GM23338 (cell line): Measurements from ENCODE around the gene POLR2F. TPM values are rescaled to one million over a fixed set of nuclear protein-coding genes. Genes with fewer than 3 reads are reported as not detected.

Source experiments
- ATAC-seq: fragments of 200-7000 bp; cut with Tn5 transposase; 3 replicates; pipeline ENCODE4 v1.9.1; 2020
- DNase-seq: peaks from one replicate; pipeline ENCODE4 v3.0.0-alpha.2; 2015; ENCODE audit warnings: low spot score
- H2AFZ ChIP-seq: fragments of 200-600 bp; sonication (generic); 2 replicates; pipeline ENCODE4 v1.8.0; 2016; ENCODE audit warnings: antibody characterized with exemption, mild to moderate bottlenecking, moderate library complexity
- H3F3A ChIP-seq: fragments of 200-600 bp; sonication (generic); replicated peaks from 2 replicates; pipeline ENCODE4 v1.8.0; 2017; ENCODE audit warnings: antibody characterized with exemption, mixed run types, low read depth
- H3K27ac ChIP-seq: fragments of 200-600 bp; sonication (generic); 2 replicates; pipeline ENCODE4 v1.6.1; 2016; ENCODE audit warnings: low read depth
- H3K27me3 ChIP-seq: fragments of 200-600 bp; sonication (generic); 2 replicates; pipeline ENCODE4 v1.8.0; 2016; ENCODE audit warnings: mild to moderate bottlenecking, mixed run types, moderate library complexity; ENCODE audit not compliant: insufficient read depth
- H3K36me3 ChIP-seq: fragments of 200-600 bp; sonication (generic); 2 replicates; pipeline ENCODE4 v1.8.0; 2016; ENCODE audit warnings: mild to moderate bottlenecking; ENCODE audit not compliant: insufficient read depth
- H3K4me1 ChIP-seq: fragments of 200-600 bp; sonication (generic); 2 replicates; pipeline ENCODE4 v1.8.0; 2016; ENCODE audit warnings: mild to moderate bottlenecking, moderate library complexity; ENCODE audit not compliant: insufficient read depth
- H3K4me2 ChIP-seq: fragments of 200-600 bp; sonication (generic); 2 replicates; pipeline ENCODE4 v1.7.1; 2017; ENCODE audit warnings: mixed run types
- H3K4me3 ChIP-seq: fragments of 200-600 bp; sonication (generic); 2 replicates; pipeline ENCODE4 v1.6.1; 2016; ENCODE audit warnings: mixed run types
- H3K79me2 ChIP-seq: fragments of 200-600 bp; sonication (generic); replicated peaks from 2 replicates; pipeline ENCODE4 v1.8.0; 2017; ENCODE audit warnings: mild to moderate bottlenecking; ENCODE audit not compliant: insufficient read depth
- H3K9me2 ChIP-seq: fragments of 200-600 bp; sonication (generic); 2 replicates; pipeline ENCODE4 v1.8.0; 2017; ENCODE audit not compliant: insufficient read depth
- H4K20me1 ChIP-seq: fragments of 200-600 bp; sonication (generic); replicated peaks from 2 replicates; pipeline ENCODE4 v1.8.0; 2017; ENCODE audit warnings: mild to moderate bottlenecking; ENCODE audit not compliant: insufficient read depth
- H3K27ac Mint-ChIP-seq: 2 replicates; pipeline ENCODE4 v1.8.0; 2020; ENCODE audit warnings: inconsistent platforms, mild to moderate bottlenecking, moderate library complexity, mixed read lengths
- H3K27me3 Mint-ChIP-seq: 3 replicates; pipeline ENCODE4 v1.8.0; 2022; ENCODE audit warnings: low read depth, mild to moderate bottlenecking, moderate library complexity, mixed read lengths, inconsistent platforms; ENCODE audit not compliant: insufficient read depth, poor library complexity
- H3K36me3 Mint-ChIP-seq: 3 replicates; pipeline ENCODE4 v1.8.0; 2021; ENCODE audit warnings: low read depth, mild to moderate bottlenecking, inconsistent platforms, moderate library complexity, mixed read lengths
- H3K4me1 Mint-ChIP-seq: 3 replicates; pipeline ENCODE4 v1.8.0; 2020; ENCODE audit warnings: mild to moderate bottlenecking, inconsistent platforms, mixed read lengths
- H3K4me3 Mint-ChIP-seq: 3 replicates; pipeline ENCODE4 v1.8.0; 2021; ENCODE audit warnings: moderate library complexity, mild to moderate bottlenecking, inconsistent platforms, mixed read lengths
- H3K9me3 Mint-ChIP-seq: 3 replicates; pipeline ENCODE4 v1.8.0; 2020; ENCODE audit warnings: moderate library complexity, mild to moderate bottlenecking, inconsistent platforms, mixed read lengths
- CREB1 ChIP-seq: fragments of 250-450 bp; sonication (Bioruptor Pico); IDR thresholded peaks from 2 replicates; pipeline ENCODE4 v1.5.0; 2020; ENCODE audit warnings: low read depth, mild to moderate bottlenecking, moderate library complexity
- CTCF ChIP-seq, 2 experiments: fragments of 200-600 bp in 1 of 2; sonication (generic) in 1 of 2; conservative IDR thresholded peaks; 2 replicates each; pipeline versions ENCODE4 v1.5.1 to v1.6.1; 2016 to 2017; ENCODE audit warnings: antibody characterized with exemption in 2 of 2, low read depth in 2 of 2, mild to moderate bottlenecking in 2 of 2, moderate library complexity in 1 of 2
- EZH2phosphoT487 ChIP-seq: fragments of 200-600 bp; sonication (generic); IDR thresholded peaks from one replicate; pipeline ENCODE4 v1.8.1; 2018; ENCODE audit warnings: antibody characterized with exemption; ENCODE audit not compliant: unreplicated experiment
- NANOG ChIP-seq: IDR thresholded peaks from 2 replicates; pipeline ENCODE4 v1.6.1; 2016; ENCODE audit warnings: antibody characterized with exemption, borderline replicate concordance
- REST ChIP-seq: IDR thresholded peaks from one replicate; pipeline ENCODE4 v1.6.1; 2018; ENCODE audit warnings: antibody characterized with exemption; ENCODE audit not compliant: unreplicated experiment
- ZNF462 ChIP-seq: fragments of 250-450 bp; sonication (Bioruptor Pico); IDR thresholded peaks from 2 replicates; pipeline ENCODE4 v1.5.0; 2020; ENCODE audit warnings: mild to moderate bottlenecking, moderate library complexity
- polyA plus RNA-seq: library from polyadenylated mRNA; unstranded; fragments of >200 nt; fragmentation: Nextera tagmentation; extraction: Ambion mirVana; gene quantifications from 2 replicates; pipeline ENCODE4 v1.2.1, GENCODE V29; 2016
- total RNA-seq: library from RNA; depleted of rRNA; stranded (reverse); fragments of >200 nt; shearing (Covaris generic); gene quantifications from 2 replicates; pipeline ENCODE4 v1.2.3, GENCODE V29; 2014

Gene POLR2F
- total and polyA plus RNA-seq, 2 experiments from 2014 or later = 144 to 429 TPM

- Histone ChIP-seq H3K4me3 (no peak overlapping the region), H3F3A (no peaks in the 10 kb centered on the region), H3K36me3 (no peaks in the 10 kb centered on the region), H3K79me2 (no peaks in the 10 kb centered on the region), H3K9me2 (0 out of 2 replicates have a peak, but pooled peaks cover 4% of the 10 kb centered on the region), H4K20me1 (no peaks in the 10 kb centered on the region), H3K27me3 (no peaks in the 10 kb centered on the region), H3K4me1 (no peaks in the 10 kb centered on the region), H2AFZ (peak overlapping the region; percentile 93), H3K27ac (no peak overlapping the region), H3K4me2 (no peak overlapping the region)
- no peak for DNase-seq
- no peak overlapping the region for H3K27ac Mint-ChIP-seq
- no peak overlapping the region for H3K4me3 Mint-ChIP-seq
- ATAC-seq = peak; percentile 53
- H3K27me3 Mint-ChIP-seq = peaks cover 16% of the 10 kb centered on the region
- H3K4me1 Mint-ChIP-seq = peaks cover 4% of the 10 kb centered on the region; the same call in 1 of the 3 replicates
- H3K36me3 Mint-ChIP-seq = no peaks in the 10 kb centered on the region
- H3K9me3 Mint-ChIP-seq = no peaks in the 10 kb centered on the region; the same call in 2 of the 3 replicates
- TF ChIP-seq EZH2phosphoT487 (no peak), NANOG (no peak), ZNF462 (CRISPR knock-in tag) (no peak), CTCF (conservative IDR thresholded peaks at IDR 0.05; ENCODE audit: low read depth in 2 of 2) (peak in 1 of 2 experiments; percentile 29; a peak in 1 of 4 replicates), CREB1 (no peak), REST (no peak)
Measured at GRCh38 chr22:38017272-38017920, 63.9 kb downstream of the POLR2F start.
